A549 (cell line): ENCODE measurements around the gene CATSPERZ. TPM values are rescaled to one million over a fixed set of nuclear protein-coding genes. Genes with fewer than 3 reads are reported as not detected.

Experiments used
- ATAC-seq, 2 experiments: fragments of 200-7000 bp in 1 of 2; fragments of >200 bp in 1 of 2; cut with Nextera tagmentation in 1 of 2; cut with Tn5 transposase in 1 of 2; 3 replicates each; pipeline versions ENCODE4 v1.8.0 to v1.9.1; 2018 to 2020; ENCODE audit warnings: mild to moderate bottlenecking in 1 of 2, moderate library complexity in 1 of 2
- CTCF ChIA-PET: fragments of 300-600 bp; sonication (Branson Sonifier 250); formaldehyde crosslinking; extraction: SDS; loops from one replicate; lab custom pipeline; 2021; ENCODE audit warnings: antibody characterized with exemption, inconsistent platforms; lab: Yijun Ruan, JAX
- POLR2A ChIA-PET: fragments of 350-600 bp; formaldehyde crosslinking; extraction: SDS; loops from one replicate; lab custom pipeline; 2021; ENCODE audit warnings: antibody characterized with exemption, inconsistent platforms; lab: Yijun Ruan, JAX
- DNase-seq, 2 experiments: peaks; one replicate each; pipeline versions ENCODE4 v3.0.0 to v3.0.0-alpha.2; 2011 to 2016; ENCODE audit warnings: low read depth in 1 of 2, low spot score in 1 of 2
- FAIRE-seq: peaks from 2 replicates; lab custom pipeline; 2011; peaks lifted over from hg19 to GRCh38; lab: Jason Lieb, UNC
- H3K27ac ChIP-seq, 2 experiments: fragments of >200 bp; sonication (Bioruptor Twin); formaldehyde crosslinking; 3 replicates each; pipeline ENCODE4 v1.5.1; 2016 to 2017
- H3K4me1 ChIP-seq: fragments of >200 bp; sonication (Bioruptor Twin); formaldehyde crosslinking; 3 replicates; pipeline ENCODE4 v1.6.1; 2016
- H3K4me2 ChIP-seq: fragments of >200 bp; sonication (Bioruptor Twin); formaldehyde crosslinking; 3 replicates; pipeline ENCODE4 v1.6.1; 2016
- H3K4me3 ChIP-seq: fragments of >200 bp; sonication (Bioruptor Twin); formaldehyde crosslinking; 3 replicates; pipeline ENCODE4 v1.5.1; 2016
- H3K9me3 ChIP-seq: fragments of >200 bp; sonication (Bioruptor Twin); formaldehyde crosslinking; 3 replicates; pipeline ENCODE4 v1.6.1; 2016
- BHLHE40 ChIP-seq: IDR thresholded peaks from 2 replicates; pipeline ENCODE4 v1.6.1; 2012; ENCODE audit warnings: low read depth, low read length, inconsistent platforms
- CHD2 ChIP-seq: fragments of 150-350 bp; IDR thresholded peaks from 2 replicates; pipeline ENCODE4 v1.6.1; 2014; ENCODE audit warnings: low read length; ENCODE audit not compliant: partially characterized antibody
- FOSL2 ChIP-seq, 2 experiments: fragments of 450-650 bp in 1 of 2; fragments of >200 bp in 1 of 2; sonication (Bioruptor Twin) in 1 of 2; formaldehyde crosslinking; IDR thresholded peaks; 2 replicates each; pipeline versions ENCODE4 v1.5.0 to v1.6.1; 2016 to 2020; ENCODE audit warnings: mild to moderate bottlenecking in 1 of 2, moderate library complexity in 1 of 2
- FOXS1 ChIP-seq: fragments of 250-450 bp; sonication (Bioruptor Pico); IDR thresholded peaks from 2 replicates; pipeline ENCODE4 v1.5.0; 2020; ENCODE audit warnings: mild to moderate bottlenecking, moderate library complexity
- HEYL ChIP-seq: fragments of 250-450 bp; sonication (Bioruptor Pico); IDR thresholded peaks from 2 replicates; pipeline ENCODE4 v1.8.0; 2021; ENCODE audit warnings: mild to moderate bottlenecking, moderate library complexity
- JUNB ChIP-seq: fragments of >200 bp; sonication (Bioruptor Twin); formaldehyde crosslinking; IDR thresholded peaks from 2 replicates; pipeline ENCODE4 v1.6.1; 2016
- KDM1A ChIP-seq: fragments of 200-600 bp; sonication (generic); IDR thresholded peaks from 2 replicates; pipeline ENCODE4 v1.6.1; 2016; ENCODE audit warnings: low read depth, mild to moderate bottlenecking
- KDM5A ChIP-seq: fragments of 200-600 bp; sonication (generic); IDR thresholded peaks from 2 replicates; pipeline ENCODE4 v1.6.1; 2016; ENCODE audit warnings: antibody characterized with exemption, mild to moderate bottlenecking
- MYC ChIP-seq: IDR thresholded peaks from 2 replicates; pipeline ENCODE4 v1.6.1; 2012; ENCODE audit warnings: mild to moderate bottlenecking, inconsistent platforms, low read length, improper control_type of control experiment, borderline replicate concordance
- PHF8 ChIP-seq: fragments of 200-600 bp; sonication (generic); IDR thresholded peaks from 2 replicates; pipeline ENCODE4 v1.6.1; 2016; ENCODE audit warnings: low read depth, mild to moderate bottlenecking, antibody characterized with exemption, moderate library complexity, borderline replicate concordance
- RFX5 ChIP-seq: fragments of 450-650 bp; IDR thresholded peaks from 2 replicates; pipeline ENCODE4 v1.7.1; 2014; ENCODE audit warnings: antibody characterized with exemption, mild to moderate bottlenecking, moderate library complexity
- SREBF2 ChIP-seq: fragments of 450-650 bp; IDR thresholded peaks from 2 replicates; pipeline ENCODE4 v1.6.1; 2014; ENCODE audit warnings: mild to moderate bottlenecking, moderate library complexity
- TFCP2L1 ChIP-seq: fragments of 250-450 bp; sonication (Bioruptor Pico); IDR thresholded peaks from 2 replicates; pipeline ENCODE4 v1.5.0; 2021; ENCODE audit warnings: mild to moderate bottlenecking
- WGBS: methylation state at CpG from one replicate; pipeline ENCODE4 v1.1.6; 2017; ENCODE audit errors: missing lambda C conversion rate; 5-methylcytosine and 5-hydroxymethylcytosine counted together
- polyA plus RNA-seq, 4 experiments: library from polyadenylated mRNA; depleted of rRNA in 3 of 4; stranded (reverse); fragments of >200 nt; fragmentation: RNase III in 1 of 4; extraction: RNeasy Plus Mini Kit Qiagen cat#74134 plus additional on column Dnase treatment in 1 of 4; gene quantifications; 2 replicates in 3 of 4; 3 replicates in 1 of 4; pipeline ENCODE4 v1.2.3, GENCODE V29; 2011 to 2017
- TF ChIP-seq, protein P1 (sequence below): IDR thresholded peaks from 2 replicates; pipeline ENCODE4 v1.6.1; 2012
- TF ChIP-seq, protein P2 (sequence below): fragments of >200 bp; sonication (Bioruptor Twin); formaldehyde crosslinking; IDR thresholded peaks from 3 replicates; pipeline ENCODE4 v1.5.1; 2016
- TF ChIP-seq, protein P3 (sequence below): IDR thresholded peaks from 2 replicates; pipeline ENCODE4 v1.6.1; 2012; ENCODE audit warnings: low read depth, borderline replicate concordance
- TF ChIP-seq, protein P4 (sequence below): fragments of >200 bp; sonication (Bioruptor Twin); formaldehyde crosslinking; IDR thresholded peaks from 3 replicates; pipeline ENCODE4 v1.6.1; 2016
- TF ChIP-seq, protein P5 (sequence below): fragments of 450-650 bp; IDR thresholded peaks from 2 replicates; pipeline ENCODE4 v1.6.1; 2014; ENCODE audit warnings: antibody characterized with exemption

CATSPERZ gene
- polyA plus RNA-seq, 2 of the 4 experiments (the other 2 are of a cell fraction), result 1.9 to 3.4 TPM

DNA sequence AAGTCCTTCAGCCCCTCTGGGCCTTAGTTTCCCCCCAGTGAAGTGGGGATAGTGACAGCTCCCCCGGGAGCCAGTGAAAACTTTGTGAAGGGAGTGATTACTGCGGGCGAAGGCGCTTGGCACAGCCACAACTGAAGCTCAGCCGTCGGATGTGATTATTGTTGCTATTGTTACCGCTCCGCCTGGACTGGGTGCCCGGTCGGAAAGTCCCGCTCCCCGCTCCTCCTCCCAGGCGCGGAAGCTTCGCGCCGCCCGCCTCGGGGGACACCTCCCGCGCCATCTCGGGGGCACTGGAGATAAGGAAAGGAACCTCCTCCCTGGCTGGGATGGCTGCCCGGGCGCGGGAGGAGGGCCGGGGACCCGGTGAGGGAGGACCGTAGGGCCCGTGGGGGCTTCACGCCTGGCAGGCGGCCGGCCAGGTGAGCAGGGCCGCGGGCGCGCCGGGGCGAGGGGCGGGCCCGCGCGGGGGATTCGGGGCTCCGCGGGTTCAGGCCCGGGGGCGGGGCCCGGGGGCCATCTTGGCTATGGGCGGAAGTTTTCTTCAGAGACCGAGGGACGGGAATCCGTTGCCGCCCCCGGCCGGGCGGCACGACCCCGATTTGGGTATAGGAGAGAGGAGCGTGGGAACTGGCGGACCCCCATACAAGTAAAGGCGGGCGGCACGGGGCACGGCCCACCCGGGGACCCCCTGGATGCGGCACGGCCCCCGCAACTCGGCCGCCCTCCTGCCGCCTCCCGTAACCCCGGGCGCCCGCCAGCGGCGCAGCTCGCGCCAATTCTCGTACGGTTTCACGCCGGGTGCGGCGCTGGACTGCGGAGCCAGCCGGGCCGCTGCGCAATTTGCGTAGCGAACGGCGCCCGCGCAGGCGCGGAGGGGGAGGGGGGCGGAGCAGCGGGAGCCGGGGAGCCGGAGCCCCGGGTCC lies 14.9 kb upstream of the CATSPERZ start, which contains the start of gene GPR137 (continued):
- TF ChIP-seq, protein P1, sequence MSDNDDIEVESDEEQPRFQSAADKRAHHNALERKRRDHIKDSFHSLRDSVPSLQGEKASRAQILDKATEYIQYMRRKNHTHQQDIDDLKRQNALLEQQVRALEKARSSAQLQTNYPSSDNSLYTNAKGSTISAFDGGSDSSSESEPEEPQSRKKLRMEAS, result peak; percentile 50

DNA sequence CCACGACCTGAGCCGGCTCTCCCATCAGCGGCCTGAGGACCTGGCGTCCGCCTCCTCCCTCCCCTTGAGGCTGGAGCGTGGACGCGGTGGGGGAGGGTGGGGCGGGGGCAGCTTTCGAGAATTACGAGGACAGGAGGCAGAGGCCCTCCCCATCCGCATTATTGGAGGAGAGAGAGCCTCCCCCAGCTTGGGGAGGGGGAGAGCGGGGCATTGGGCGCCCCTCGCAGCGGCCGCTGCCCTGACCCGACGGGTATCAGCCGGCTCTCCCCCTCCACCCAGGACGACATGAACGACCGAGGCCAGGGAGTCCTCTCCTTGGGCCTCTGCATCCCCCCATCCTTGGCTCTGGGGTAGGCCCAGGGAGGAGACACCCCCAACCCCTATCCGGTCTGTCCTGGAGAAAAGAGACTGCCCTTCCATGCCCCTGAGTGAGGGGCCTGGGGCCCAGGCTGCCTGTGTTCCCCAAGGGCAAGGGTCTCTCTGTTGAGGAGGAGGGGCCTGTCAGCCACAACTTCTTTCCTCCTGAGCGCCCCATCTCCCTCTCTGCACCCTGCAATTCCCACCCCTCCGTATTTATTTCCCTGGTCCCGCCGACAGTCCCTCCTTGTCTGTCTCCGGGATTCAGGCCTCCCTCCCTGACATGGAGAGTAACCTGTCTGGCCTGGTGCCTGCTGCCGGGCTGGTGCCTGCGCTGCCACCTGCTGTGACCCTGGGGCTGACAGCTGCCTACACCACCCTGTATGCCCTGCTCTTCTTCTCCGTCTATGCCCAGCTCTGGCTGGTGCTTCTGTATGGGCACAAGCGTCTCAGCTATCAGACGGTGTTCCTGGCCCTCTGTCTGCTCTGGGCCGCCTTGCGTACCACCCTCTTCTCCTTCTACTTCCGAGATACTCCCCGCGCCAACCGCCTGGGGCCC lies 14.0 kb upstream of the CATSPERZ start:
- peak overlapping the region; percentile 63 for H3K4me3 ChIP-seq
- CTCF ChIA-PET, result interaction anchor here (0.6 to 20.5 kb wide), 10 partner anchors 9 to 109 kb away, joined by 3 to 448 read pairs (median 4); partner anchors contain the start of genes CATSPERZ, ESRRA, PLCB3 and STIP1
- POLR2A ChIA-PET, result interaction anchor here (1.0 to 5.8 kb wide), 5 partner anchors 15 to 101 kb away, joined by 4 to 49 read pairs (median 9); partner anchors contain the start of genes ESRRA, FKBP2 and STIP1
- TF ChIP-seq MYC, result no peak
- no peak for TF ChIP-seq JUNB
- TF ChIP-seq FOSL2 (IDR thresholded peaks at IDR 0.05), result no peak
- no peak for TF ChIP-seq FOSL2 (CRISPR knock-in tag; IDR thresholded peaks at IDR 0.05)
- TF ChIP-seq TFCP2L1 (CRISPR knock-in tag), result no peak
- TF ChIP-seq BHLHE40, result no peak
- no peak for TF ChIP-seq HEYL (CRISPR knock-in tag)
- TF ChIP-seq CHD2, result no peak
- TF ChIP-seq, protein P2, sequence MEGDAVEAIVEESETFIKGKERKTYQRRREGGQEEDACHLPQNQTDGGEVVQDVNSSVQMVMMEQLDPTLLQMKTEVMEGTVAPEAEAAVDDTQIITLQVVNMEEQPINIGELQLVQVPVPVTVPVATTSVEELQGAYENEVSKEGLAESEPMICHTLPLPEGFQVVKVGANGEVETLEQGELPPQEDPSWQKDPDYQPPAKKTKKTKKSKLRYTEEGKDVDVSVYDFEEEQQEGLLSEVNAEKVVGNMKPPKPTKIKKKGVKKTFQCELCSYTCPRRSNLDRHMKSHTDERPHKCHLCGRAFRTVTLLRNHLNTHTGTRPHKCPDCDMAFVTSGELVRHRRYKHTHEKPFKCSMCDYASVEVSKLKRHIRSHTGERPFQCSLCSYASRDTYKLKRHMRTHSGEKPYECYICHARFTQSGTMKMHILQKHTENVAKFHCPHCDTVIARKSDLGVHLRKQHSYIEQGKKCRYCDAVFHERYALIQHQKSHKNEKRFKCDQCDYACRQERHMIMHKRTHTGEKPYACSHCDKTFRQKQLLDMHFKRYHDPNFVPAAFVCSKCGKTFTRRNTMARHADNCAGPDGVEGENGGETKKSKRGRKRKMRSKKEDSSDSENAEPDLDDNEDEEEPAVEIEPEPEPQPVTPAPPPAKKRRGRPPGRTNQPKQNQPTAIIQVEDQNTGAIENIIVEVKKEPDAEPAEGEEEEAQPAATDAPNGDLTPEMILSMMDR, result peak; percentile 6; the same call in 1 of the 3 replicates
- TF ChIP-seq FOXS1 (CRISPR knock-in tag), result no peak
- TF ChIP-seq RFX5, result no peak
- no peak for TF ChIP-seq KDM5A
- TF ChIP-seq, protein P3, sequence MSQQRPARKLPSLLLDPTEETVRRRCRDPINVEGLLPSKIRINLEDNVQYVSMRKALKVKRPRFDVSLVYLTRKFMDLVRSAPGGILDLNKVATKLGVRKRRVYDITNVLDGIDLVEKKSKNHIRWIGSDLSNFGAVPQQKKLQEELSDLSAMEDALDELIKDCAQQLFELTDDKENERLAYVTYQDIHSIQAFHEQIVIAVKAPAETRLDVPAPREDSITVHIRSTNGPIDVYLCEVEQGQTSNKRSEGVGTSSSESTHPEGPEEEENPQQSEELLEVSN, result no peak
- no peak for TF ChIP-seq KDM1A
- peak; percentile 3; the same call in 1 of the 2 replicates for TF ChIP-seq PHF8
- TF ChIP-seq, protein P4, sequence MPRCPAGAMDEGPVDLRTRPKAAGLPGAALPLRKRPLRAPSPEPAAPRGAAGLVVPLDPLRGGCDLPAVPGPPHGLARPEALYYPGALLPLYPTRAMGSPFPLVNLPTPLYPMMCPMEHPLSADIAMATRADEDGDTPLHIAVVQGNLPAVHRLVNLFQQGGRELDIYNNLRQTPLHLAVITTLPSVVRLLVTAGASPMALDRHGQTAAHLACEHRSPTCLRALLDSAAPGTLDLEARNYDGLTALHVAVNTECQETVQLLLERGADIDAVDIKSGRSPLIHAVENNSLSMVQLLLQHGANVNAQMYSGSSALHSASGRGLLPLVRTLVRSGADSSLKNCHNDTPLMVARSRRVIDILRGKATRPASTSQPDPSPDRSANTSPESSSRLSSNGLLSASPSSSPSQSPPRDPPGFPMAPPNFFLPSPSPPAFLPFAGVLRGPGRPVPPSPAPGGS, result 0 out of 3 replicates have a peak, but pooled peaks have one; percentile 10
- TF ChIP-seq, protein P5, sequence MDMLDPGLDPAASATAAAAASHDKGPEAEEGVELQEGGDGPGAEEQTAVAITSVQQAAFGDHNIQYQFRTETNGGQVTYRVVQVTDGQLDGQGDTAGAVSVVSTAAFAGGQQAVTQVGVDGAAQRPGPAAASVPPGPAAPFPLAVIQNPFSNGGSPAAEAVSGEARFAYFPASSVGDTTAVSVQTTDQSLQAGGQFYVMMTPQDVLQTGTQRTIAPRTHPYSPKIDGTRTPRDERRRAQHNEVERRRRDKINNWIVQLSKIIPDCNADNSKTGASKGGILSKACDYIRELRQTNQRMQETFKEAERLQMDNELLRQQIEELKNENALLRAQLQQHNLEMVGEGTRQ, result no peak
- no peak for TF ChIP-seq SREBF2
- peak overlapping the region; percentile 93 to 98 for H3K27ac ChIP-seq
- H3K9me3 ChIP-seq, result no peaks in the 10 kb centered on the region
- peak overlapping the region; percentile 86 for H3K4me2 ChIP-seq
- FAIRE-seq (no peak), ATAC-seq (peak; percentile 33 to 49; a peak in 5 of 6 replicates), DNase-seq (peak; percentile 56 to 65)
- WGBS, result 49% methylated on average over 17 of the region's 40 CpGs
- peaks cover 17% of the 10 kb centered on the region; the same call in 1 of the 3 replicates for H3K4me1 ChIP-seq
